Urinary bladder (tissue), 4 donors: Measurements from ENCODE around the gene HSD17B3. TPM values are rescaled to one million over a fixed set of nuclear protein-coding genes. Genes with fewer than 3 reads are reported as not detected.
"Not testable (repeated sequence)": the region's sequence is repeated elsewhere in the genome, so short reads cannot be mapped to it uniquely, and the experiment has no call there.

Experiments used
- DNase-seq: peaks from one replicate; pipeline ENCODE4 v3.0.0-alpha.2; 2015; ENCODE audit errors: extremely low spot score
- H3K27ac ChIP-seq: one replicate; pipeline ENCODE4 v1.5.1; 2013; ENCODE audit warnings: low read depth, mild to moderate bottlenecking, moderate library complexity
- H3K36me3 ChIP-seq: one replicate; pipeline ENCODE4 v1.6.1; 2013; ENCODE audit warnings: mild to moderate bottlenecking, moderate library complexity; ENCODE audit not compliant: insufficient read depth
- H3K4me1 ChIP-seq: one replicate; pipeline ENCODE4 v1.6.1; 2013; ENCODE audit warnings: mild to moderate bottlenecking, moderate library complexity; ENCODE audit not compliant: insufficient read depth
- H3K4me3 ChIP-seq: one replicate; pipeline ENCODE4 v1.5.1; 2013; ENCODE audit warnings: low read depth, low read length
- WGBS: extraction: QIAGEN DNeasy Blood & Tissue Kit; methylation state at CpG from one replicate; pipeline ENCODE4 v1.1.7; 2013; 5-methylcytosine and 5-hydroxymethylcytosine counted together
- polyA plus RNA-seq: library from polyadenylated mRNA; stranded (reverse); fragments of 200-250 nt; gene quantifications from one replicate; pipeline ENCODE4 v1.2.3, GENCODE V29; 2013
- total RNA-seq: library from RNA; depleted of rRNA; stranded (reverse); fragments of >200 nt; gene quantifications from one replicate; pipeline ENCODE4 v1.2.3, GENCODE V29; 2014
- donor health status: healthy with polysubstance abuse.
- donor health status: healthy.

The HSD17B3 gene
- total and polyA plus RNA-seq, 2 donors: 0.60 TPM; not detected in 1

GRCh38 chr9:96322736-96323135 lies 20.8 kb upstream of the HSD17B3 start:
- H3K36me3 ChIP-seq: not testable (repeated sequence)
- 85% methylated on average over 5 of the region's 5 CpGs for WGBS

GRCh38 chr9:96322210-96322609 lies 20.2 kb upstream of the HSD17B3 start:
- WGBS: 86% methylated on average over 3 of the region's 3 CpGs
- DNase-seq, H3K4me3 ChIP-seq, H3K27ac ChIP-seq, H3K4me1 ChIP-seq, H3K36me3 ChIP-seq: not testable (repeated sequence)

More at GRCh38 chr9:96322736-96323135, 20.8 kb upstream of the HSD17B3 start:
- DNase-seq, H3K4me1 ChIP-seq, H3K4me3 ChIP-seq, H3K27ac ChIP-seq: not testable (repeated sequence)

- DNase-seq: no peak
- Histone ChIP-seq H3K4me1 (no peaks in the 10 kb centered on the region), H3K36me3 (no peaks in the 10 kb centered on the region), H3K27ac (no peak overlapping the region), H3K4me3 (no peak overlapping the region)
- 76% methylated on average over 7 of the region's 7 CpGs for WGBS
Observed at GRCh38 chr9:96321515-96321914, 19.5 kb upstream of the HSD17B3 start.

DNA sequence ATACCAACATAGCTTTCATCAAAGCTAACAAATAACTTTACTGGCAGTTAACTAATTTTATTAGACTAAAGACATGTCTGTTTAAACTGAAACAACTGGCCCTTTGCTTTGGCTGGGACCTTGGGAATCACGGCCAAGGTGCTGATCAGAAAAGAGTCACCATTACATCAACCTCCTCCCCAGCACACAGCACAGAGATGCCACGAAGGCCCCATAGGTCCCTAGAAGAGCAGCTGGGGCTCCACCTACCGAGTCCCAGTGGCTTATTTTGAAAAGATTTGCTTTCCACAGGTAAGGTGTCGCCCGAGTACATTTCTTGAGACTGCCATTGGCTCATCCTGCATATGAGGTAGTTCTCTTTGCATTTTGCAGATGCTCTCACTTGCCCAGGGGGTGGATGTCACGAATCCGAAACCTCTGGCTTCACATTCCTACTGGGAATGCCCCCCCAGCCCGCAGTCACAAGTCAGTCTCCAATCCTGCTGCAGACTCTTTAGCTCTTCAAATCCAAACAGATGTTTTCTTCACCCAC lies 18.8 kb upstream of the HSD17B3 start:
- no peak for DNase-seq
- no peak overlapping the region for H3K27ac ChIP-seq
- 71% methylated on average over 8 of the region's 8 CpGs for WGBS
- no peak overlapping the region for H3K4me3 ChIP-seq
- H3K36me3 ChIP-seq: no peaks in the 10 kb centered on the region
- H3K4me1 ChIP-seq: no peaks in the 10 kb centered on the region

DNA sequence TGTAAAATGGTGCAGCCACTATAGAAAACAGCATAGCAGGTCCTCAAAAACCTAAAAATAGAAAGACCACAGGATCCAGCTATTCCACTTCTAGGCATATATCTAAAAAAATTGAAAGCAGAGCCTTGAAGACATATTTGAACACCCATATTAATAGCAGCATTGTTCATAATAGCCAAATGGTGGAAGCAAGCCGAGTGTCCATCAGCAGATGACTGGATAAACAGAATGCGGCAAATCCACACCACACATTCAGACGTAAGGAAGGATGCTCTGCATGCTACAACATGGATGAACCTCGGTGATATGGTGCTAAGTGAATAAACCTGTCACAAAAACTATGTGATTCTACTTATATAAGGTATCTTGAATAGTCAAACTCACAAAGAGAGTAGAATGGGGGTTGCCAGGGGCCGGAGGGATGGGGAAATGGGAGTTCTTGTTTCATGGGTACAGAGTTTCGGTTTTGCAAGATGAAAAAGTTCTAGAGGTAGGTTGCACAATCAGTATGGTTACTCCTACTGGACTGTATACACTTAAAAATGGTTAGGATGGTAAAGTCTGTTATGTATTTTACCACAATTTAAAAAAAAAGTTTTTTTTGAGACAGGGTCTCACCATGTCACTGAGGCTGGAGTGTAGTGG lies 17.1 kb upstream of the HSD17B3 start:
- no peak overlapping the region for H3K27ac ChIP-seq
- no peak overlapping the region for H3K4me3 ChIP-seq
- H3K36me3 ChIP-seq: no peaks in the 10 kb centered on the region
- no peaks in the 10 kb centered on the region for H3K4me1 ChIP-seq
- no peak for DNase-seq
- WGBS: 78% methylated on average over 6 of the region's 6 CpGs

- WGBS: 46% methylated on average over 9 of the region's 9 CpGs
- Histone ChIP-seq H3K4me1 (no peaks in the 10 kb centered on the region), H3K36me3 (no peaks in the 10 kb centered on the region), H3K27ac (no peak overlapping the region), H3K4me3 (no peak overlapping the region)
- no peak for DNase-seq
Observed at GRCh38 chr9:96317335-96317980, 15.5 kb upstream of the HSD17B3 start.

DNA sequence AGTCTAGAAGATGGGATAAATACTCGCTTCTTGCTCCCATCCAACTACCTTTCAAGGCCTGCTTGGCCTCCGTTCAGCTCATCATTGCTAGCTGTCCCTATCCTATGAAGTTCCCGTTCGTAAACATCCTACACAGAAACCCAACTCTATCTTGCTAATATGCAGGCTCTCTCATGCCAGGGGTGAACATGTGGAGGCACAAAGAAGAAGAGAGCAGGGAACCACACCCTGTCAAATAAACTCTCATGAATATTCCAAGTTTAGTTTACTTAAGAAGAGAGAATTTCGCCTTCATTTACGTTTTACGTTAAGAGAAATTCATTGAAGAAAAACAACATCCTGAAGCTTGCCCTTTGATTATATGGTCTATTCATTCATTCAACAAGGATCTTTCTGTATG lies 7.9 kb upstream of the HSD17B3 start:
- 84% methylated on average over 7 of the region's 7 CpGs for WGBS
- H3K36me3 ChIP-seq: no peaks in the 10 kb centered on the region

GRCh38 chr9:96306958-96307357 lies 5.0 kb upstream of the HSD17B3 start:
- 98% methylated on average over 6 of the region's 6 CpGs for WGBS
- H3K4me3 ChIP-seq, DNase-seq, H3K27ac ChIP-seq, H3K4me1 ChIP-seq, H3K36me3 ChIP-seq: not testable (repeated sequence)

More for the DNA sequence above, 7.9 kb upstream of the HSD17B3 start:
- H3K27ac ChIP-seq: no peak overlapping the region
- no peak overlapping the region for H3K4me3 ChIP-seq
- no peak for DNase-seq
- no peaks in the 10 kb centered on the region for H3K4me1 ChIP-seq

GRCh38 chr9:96305171-96305570 lies 3.2 kb upstream of the HSD17B3 start:
- Histone ChIP-seq H3K4me3 (no peak overlapping the region), H3K36me3 (no peaks in the 10 kb centered on the region), H3K27ac (no peak overlapping the region), H3K4me1 (no peaks in the 10 kb centered on the region)
- WGBS: 52% methylated on average over 4 of the region's 4 CpGs
- DNase-seq: no peak

DNA sequence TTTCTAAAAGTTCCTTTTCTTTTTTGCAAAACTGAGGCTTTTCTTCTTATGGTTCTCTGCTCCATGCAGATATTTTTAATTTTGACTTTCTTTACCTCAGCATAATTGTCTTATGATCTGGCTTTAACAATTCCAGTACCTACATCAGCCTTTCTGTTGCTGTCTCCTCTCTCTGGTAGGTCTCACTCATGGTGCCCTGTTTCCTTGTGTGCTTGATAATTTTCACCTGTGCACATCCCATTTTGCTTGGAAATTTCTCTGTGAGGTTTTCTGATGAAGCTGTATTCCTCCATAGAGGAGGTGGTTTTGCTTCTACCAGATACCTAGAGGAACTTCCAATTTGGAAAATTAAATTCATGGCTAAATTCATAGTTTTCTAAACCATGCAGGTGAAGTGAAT lies 2.3 kb upstream of the HSD17B3 start:
- no peak for DNase-seq
- no peak overlapping the region for H3K27ac ChIP-seq
- H3K36me3 ChIP-seq: no peaks in the 10 kb centered on the region
- H3K4me1 ChIP-seq: no peaks in the 10 kb centered on the region
- H3K4me3 ChIP-seq: no peak overlapping the region

GRCh38 chr9:96299823-96300222 lies 2.2 kb downstream of the HSD17B3 start:
- H3K4me3 ChIP-seq: no peak overlapping the region
- 58% methylated on average over 4 of the region's 4 CpGs for WGBS
- no peak overlapping the region for H3K27ac ChIP-seq
- no peaks in the 10 kb centered on the region for H3K36me3 ChIP-seq
- no peak for DNase-seq
- H3K4me1 ChIP-seq: no peaks in the 10 kb centered on the region

DNA sequence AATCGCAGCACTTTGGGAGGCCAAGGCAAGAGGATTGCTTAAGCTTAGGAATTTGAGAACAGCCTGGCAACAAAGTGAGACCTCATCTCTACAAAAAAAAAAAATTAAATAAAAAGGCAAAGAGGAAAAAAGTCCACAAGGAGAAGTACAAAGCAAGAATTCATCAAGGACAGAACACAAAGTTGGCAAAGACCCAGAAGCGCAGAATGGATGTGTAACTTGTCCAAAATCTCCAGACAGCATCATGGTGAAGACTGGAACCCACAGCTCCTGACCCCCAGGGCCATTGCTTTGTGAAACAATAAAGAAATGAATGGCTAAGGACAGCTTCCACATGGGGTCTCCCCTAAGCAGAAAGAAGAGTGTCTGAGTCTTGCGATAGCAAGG lies 7.8 kb downstream of the HSD17B3 start:
- Histone ChIP-seq H3K4me1 (no peaks in the 10 kb centered on the region), H3K27ac (no peak overlapping the region), H3K36me3 (no peaks in the 10 kb centered on the region), H3K4me3 (no peak overlapping the region)
- 89% methylated on average over 3 of the region's 3 CpGs for WGBS
- DNase-seq: no peak

DNA sequence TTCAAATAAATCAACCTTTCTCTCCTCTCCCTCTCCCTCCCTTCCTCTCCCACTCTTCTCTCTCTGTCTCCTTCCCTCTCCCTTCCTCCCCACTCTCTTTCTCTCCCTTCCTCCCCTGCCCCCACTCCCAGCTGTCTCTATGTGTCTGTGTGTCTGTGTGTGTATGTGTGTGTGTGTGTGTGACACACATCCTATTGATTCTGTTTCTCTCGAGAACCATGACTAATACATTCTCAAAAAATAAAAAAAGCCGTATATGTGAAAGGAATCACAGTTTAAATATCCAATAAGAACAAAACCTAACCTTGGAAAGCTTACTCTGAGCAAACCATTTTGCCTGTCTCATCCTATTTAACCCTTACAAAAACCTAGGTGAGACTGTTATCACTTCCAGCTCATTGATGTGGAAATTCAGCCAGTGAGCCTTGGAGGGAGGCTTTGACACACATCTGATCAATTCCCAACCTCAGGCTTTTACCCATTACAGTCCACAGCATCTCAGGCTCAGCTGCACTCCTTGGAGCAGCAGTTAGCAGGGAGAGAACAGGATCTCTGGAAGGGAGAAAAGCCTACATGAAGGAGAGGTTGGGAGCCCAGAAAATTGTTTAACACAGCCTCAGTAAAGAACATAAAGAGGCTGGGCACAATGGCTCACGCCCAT lies 8.3 kb downstream of the HSD17B3 start:
- Histone ChIP-seq H3K27ac (no peak overlapping the region), H3K4me1 (no peaks in the 10 kb centered on the region), H3K36me3 (no peaks in the 10 kb centered on the region), H3K4me3 (no peak overlapping the region)
- DNase-seq: no peak
- WGBS: 58% methylated on average over 3 of the region's 3 CpGs

DNA sequence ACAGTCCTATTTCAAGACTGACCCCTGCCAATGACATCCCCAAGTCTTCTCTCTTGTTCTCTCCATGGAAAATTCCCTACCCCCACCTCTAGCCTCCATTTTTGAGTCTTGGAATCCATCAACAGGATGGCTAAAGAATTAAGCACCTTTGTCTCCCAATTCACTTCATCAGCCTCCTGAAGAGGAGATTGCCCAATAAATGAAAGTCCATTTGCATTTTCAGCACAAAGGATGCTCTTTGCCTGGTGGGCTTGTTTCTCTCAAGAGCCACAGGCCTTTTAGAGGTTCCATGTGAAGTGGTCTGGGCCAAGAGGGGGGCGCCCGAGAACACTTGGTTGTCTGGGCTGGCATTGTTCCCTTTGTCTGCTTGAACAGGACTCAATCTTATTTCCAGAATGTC lies 12.6 kb downstream of the HSD17B3 start:
- H3K27ac ChIP-seq: no peak overlapping the region
- no peak for DNase-seq
- no peaks in the 10 kb centered on the region for H3K4me1 ChIP-seq
- no peaks in the 10 kb centered on the region for H3K36me3 ChIP-seq
- no peak overlapping the region for H3K4me3 ChIP-seq
- WGBS: 88% methylated on average over 2 of the region's 2 CpGs
